ENCODE results near the gene CYP19A1. TPM values are rescaled to one million over a fixed set of nuclear protein-coding genes. Genes with fewer than 3 reads are reported as not detected.

Gene CYP19A1
- polyA plus RNA-seq, 1 of the 3 experiments (the other 2 are of a cell fraction) = 0.03 TPM

- no peak overlapping the region for H3K27ac ChIP-seq (ENCODE audit: low read depth in 2 of 2, low read length in 1 of 2)
- no peaks in the 10 kb centered on the region for H3F3A ChIP-seq (replicated peaks; ENCODE audit: insufficient read depth)
- H3K27me3 ChIP-seq (ENCODE audit: insufficient read depth) = no peaks in the 10 kb centered on the region
- H3K4me1 ChIP-seq (ENCODE audit: control insufficient read depth in 1 of 2, insufficient read depth in 2 of 2, low read depth in 1 of 2, low read length in 1 of 2) = no peaks in the 10 kb centered on the region
- no peak overlapping the region for H3K4me2 ChIP-seq
- POLR2A ChIA-PET = no interaction called here
- H3K9me3 ChIP-seq = no peaks in the 10 kb centered on the region
- no peak overlapping the region for H3K9ac ChIP-seq
- H2AFZ ChIP-seq (ENCODE audit: low read depth) = no peak overlapping the region
- no peaks in the 10 kb centered on the region for H4K20me1 ChIP-seq (ENCODE audit: insufficient read depth)
- no peak overlapping the region for H3K4me3 ChIP-seq (ENCODE audit: low read depth in 2 of 2, low read length in 1 of 2)
- no peak for TF ChIP-seq TCF12 (IDR thresholded peaks at IDR 0.05)
- no peak for TF ChIP-seq TEAD4 (IDR thresholded peaks at IDR 0.05; ENCODE audit: borderline replicate concordance, insufficient read depth)
- no peak for TF ChIP-seq ELF1 (IDR thresholded peaks at IDR 0.05)
- TF ChIP-seq, protein P1, sequence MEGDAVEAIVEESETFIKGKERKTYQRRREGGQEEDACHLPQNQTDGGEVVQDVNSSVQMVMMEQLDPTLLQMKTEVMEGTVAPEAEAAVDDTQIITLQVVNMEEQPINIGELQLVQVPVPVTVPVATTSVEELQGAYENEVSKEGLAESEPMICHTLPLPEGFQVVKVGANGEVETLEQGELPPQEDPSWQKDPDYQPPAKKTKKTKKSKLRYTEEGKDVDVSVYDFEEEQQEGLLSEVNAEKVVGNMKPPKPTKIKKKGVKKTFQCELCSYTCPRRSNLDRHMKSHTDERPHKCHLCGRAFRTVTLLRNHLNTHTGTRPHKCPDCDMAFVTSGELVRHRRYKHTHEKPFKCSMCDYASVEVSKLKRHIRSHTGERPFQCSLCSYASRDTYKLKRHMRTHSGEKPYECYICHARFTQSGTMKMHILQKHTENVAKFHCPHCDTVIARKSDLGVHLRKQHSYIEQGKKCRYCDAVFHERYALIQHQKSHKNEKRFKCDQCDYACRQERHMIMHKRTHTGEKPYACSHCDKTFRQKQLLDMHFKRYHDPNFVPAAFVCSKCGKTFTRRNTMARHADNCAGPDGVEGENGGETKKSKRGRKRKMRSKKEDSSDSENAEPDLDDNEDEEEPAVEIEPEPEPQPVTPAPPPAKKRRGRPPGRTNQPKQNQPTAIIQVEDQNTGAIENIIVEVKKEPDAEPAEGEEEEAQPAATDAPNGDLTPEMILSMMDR (IDR thresholded peaks at IDR 0.05) = no peak
- TF ChIP-seq RAD21 (IDR thresholded peaks at IDR 0.05; ENCODE audit: low read length) = no peak
- no peak for TF ChIP-seq REST (IDR thresholded peaks at IDR 0.05; ENCODE audit: low read depth, low read length)
- no peak for TF ChIP-seq TAF1 (IDR thresholded peaks at IDR 0.05; ENCODE audit: borderline replicate concordance, low read depth, low read length)
- no peak for TF ChIP-seq MEF2A (IDR thresholded peaks at IDR 0.05; ENCODE audit: borderline replicate concordance, low read depth)
- TF ChIP-seq JUND (IDR thresholded peaks at IDR 0.05) = no peak
- TF ChIP-seq, protein P2, sequence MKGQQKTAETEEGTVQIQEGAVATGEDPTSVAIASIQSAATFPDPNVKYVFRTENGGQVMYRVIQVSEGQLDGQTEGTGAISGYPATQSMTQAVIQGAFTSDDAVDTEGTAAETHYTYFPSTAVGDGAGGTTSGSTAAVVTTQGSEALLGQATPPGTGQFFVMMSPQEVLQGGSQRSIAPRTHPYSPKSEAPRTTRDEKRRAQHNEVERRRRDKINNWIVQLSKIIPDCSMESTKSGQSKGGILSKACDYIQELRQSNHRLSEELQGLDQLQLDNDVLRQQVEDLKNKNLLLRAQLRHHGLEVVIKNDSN (IDR thresholded peaks at IDR 0.05; ENCODE audit: borderline replicate concordance, low read depth) = no peak
- no peak for TF ChIP-seq YY1 (IDR thresholded peaks at IDR 0.05; ENCODE audit: low read depth)
- TF ChIP-seq EZH2phosphoT487 (IDR thresholded peaks at IDR 0.05; ENCODE audit: borderline replicate concordance, low read depth) = no peak
- TF ChIP-seq GATA2 (CRISPR knock-in tag; IDR thresholded peaks at IDR 0.05) = no peak
- TF ChIP-seq RXRA (IDR thresholded peaks at IDR 0.05; ENCODE audit: borderline replicate concordance, low read depth) = no peak
- TF ChIP-seq SMC3 (IDR thresholded peaks at IDR 0.05; ENCODE audit: low read depth, low read length) = no peak
- no peak for TF ChIP-seq SIN3A (IDR thresholded peaks at IDR 0.05; ENCODE audit: borderline replicate concordance, low read depth, low read length)
- DNase-seq = no peak
- no peaks in the 10 kb centered on the region for H3K36me3 ChIP-seq (replicated peaks in 1 of 2; ENCODE audit: control insufficient read depth in 1 of 2, insufficient read depth in 2 of 2, low read length in 1 of 2)
- H3K79me2 ChIP-seq (ENCODE audit: insufficient read depth) = no peaks in the 10 kb centered on the region
- CTCF ChIA-PET = interaction anchor here (0.7 to 16.3 kb wide), 3 partner anchors 10 to 33 kb away, joined by 3 to 284 read pairs (median 3); no protein-coding TSS in a partner anchor
- H3K9me2 ChIP-seq = no peaks in the 10 kb centered on the region
Measured at GRCh38 chr15:51168700-51169099, 169.7 kb downstream of the CYP19A1 start.

All from SK-N-SH (cell line).